Stimulated activated naive CD8-positive, alpha-beta T cell treated with anti-CD3 and anti-CD28 coated beads, Interleukin-15, amount 100 ng/mL, for 72 hours (primary cell): Measurements from ENCODE around the gene VEZF1.
"Not testable (repeated sequence)": the region's sequence is repeated elsewhere in the genome, so short reads cannot be mapped to it uniquely, and the experiment has no call there.

Experiments
- ATAC-seq: fragments of 150-1000 bp; cut with Tn5 transposase; 2 replicates; pipeline ENCODE4 v1.10.0; 2021; ENCODE audit warnings: mild to moderate bottlenecking, moderate library complexity
- DNase-seq, 2 donors: peaks; one replicate each; pipeline ENCODE4 v3.0.0; 2021 to 2022
- H3K27ac Mint-ChIP-seq, 2 donors: one replicate each; pipeline ENCODE4 v1.8.0; 2022; ENCODE audit warnings: mild to moderate bottlenecking in 2 of 2, mixed read lengths in 2 of 2, moderate library complexity in 2 of 2
- H3K27me3 Mint-ChIP-seq: one replicate; pipeline ENCODE4 v1.8.0; 2022; ENCODE audit warnings: mixed read lengths
- H3K4me1 Mint-ChIP-seq: one replicate; pipeline ENCODE4 v1.8.0; 2022; ENCODE audit warnings: mild to moderate bottlenecking, mixed read lengths
- H3K4me3 Mint-ChIP-seq, 2 donors: one replicate each; pipeline ENCODE4 v1.8.0; 2022; ENCODE audit warnings: mild to moderate bottlenecking in 2 of 2, mixed read lengths in 2 of 2, moderate library complexity in 1 of 2
- H3K9me3 Mint-ChIP-seq, 2 donors: one replicate each; pipeline ENCODE4 v1.8.0; 2022; ENCODE audit warnings: mixed read lengths in 2 of 2

Gene VEZF1

GRCh38 chr17:57966875-57967274 lies 21.2 kb downstream of the VEZF1 start:
- Mint-ChIP-seq H3K4me3 (no peak overlapping the region), H3K4me1 (no peaks in the 10 kb centered on the region), H3K9me3 (no peaks in the 10 kb centered on the region), H3K27me3 (peaks cover 8% of the 10 kb centered on the region), H3K27ac (no peak overlapping the region)
- no peak for DNase-seq
- no peak for ATAC-seq

GRCh38 chr17:57966246-57966645 lies 21.8 kb downstream of the VEZF1 start:
- Mint-ChIP-seq H3K4me1 (no peaks in the 10 kb centered on the region), H3K4me3 (no peak overlapping the region), H3K27ac (no peak overlapping the region), H3K27me3 (peaks cover 9% of the 10 kb centered on the region), H3K9me3 (no peaks in the 10 kb centered on the region)
- DNase-seq (no peak), ATAC-seq (no peak)

GRCh38 chr17:57965521-57966160 lies 22.4 kb downstream of the VEZF1 start:
- Mint-ChIP-seq H3K27ac (no peak overlapping the region), H3K27me3 (peaks cover 9% of the 10 kb centered on the region), H3K4me3 (no peak overlapping the region), H3K9me3 (no peaks in the 10 kb centered on the region), H3K4me1 (no peaks in the 10 kb centered on the region)
- DNase-seq (no peak), ATAC-seq (no peak)

- Mint-ChIP-seq H3K27ac (no peak overlapping the region), H3K4me1 (no peaks in the 10 kb centered on the region), H3K9me3 (no peaks in the 10 kb centered on the region), H3K4me3 (no peak overlapping the region), H3K27me3 (peaks cover 24% of the 10 kb centered on the region)
- DNase-seq (no peak), ATAC-seq (no peak)
These were observed 24.9 kb downstream of the VEZF1 start for GRCh38 chr17:57963149-57963511.

- Mint-ChIP-seq H3K4me1 (peaks cover 2% of the 10 kb centered on the region), H3K27ac (peak overlapping the region in 1 of 2 donors; percentile 3), H3K4me3 (no peak overlapping the region), H3K9me3 (no peaks in the 10 kb centered on the region), H3K27me3 (peaks cover 31% of the 10 kb centered on the region)
- DNase-seq, result no peak
- ATAC-seq, result no peak
These were observed 25.5 kb downstream of the VEZF1 start for GRCh38 chr17:57962279-57963148.

GRCh38 chr17:57959929-57960328 lies 28.1 kb downstream of the VEZF1 start:
- DNase-seq, result no peak
- Mint-ChIP-seq H3K27me3 (peaks cover 53% of the 10 kb centered on the region), H3K9me3 (no peaks in the 10 kb centered on the region), H3K4me3 (no peak overlapping the region), H3K27ac (no peak overlapping the region), H3K4me1 (peaks cover 23% of the 10 kb centered on the region)
- no peak for ATAC-seq

GRCh38 chr17:57958391-57958790 lies 29.7 kb downstream of the VEZF1 start:
- H3K9me3 Mint-ChIP-seq, DNase-seq, H3K4me3 Mint-ChIP-seq, H3K27ac Mint-ChIP-seq, ATAC-seq: not testable (repeated sequence)
- H3K4me1 Mint-ChIP-seq, result peaks cover 29% of the 10 kb centered on the region
- H3K27me3 Mint-ChIP-seq, result peaks cover 64% of the 10 kb centered on the region

- Mint-ChIP-seq H3K9me3 (no peaks in the 10 kb centered on the region), H3K4me1 (peaks cover 34% of the 10 kb centered on the region), H3K4me3 (no peak overlapping the region), H3K27me3 (peaks cover 69% of the 10 kb centered on the region), H3K27ac (no peak overlapping the region)
- DNase-seq (no peak), ATAC-seq (no peak)
These were observed 30.2 kb downstream of the VEZF1 start for GRCh38 chr17:57957886-57958285.

- Mint-ChIP-seq H3K27ac (no peak overlapping the region), H3K4me1 (peaks cover 40% of the 10 kb centered on the region), H3K27me3 (peaks cover 72% of the 10 kb centered on the region), H3K4me3 (no peak overlapping the region), H3K9me3 (no peaks in the 10 kb centered on the region)
- no peak for ATAC-seq
- no peak for DNase-seq
These were observed 30.8 kb downstream of the VEZF1 start for GRCh38 chr17:57957120-57957850.

GRCh38 chr17:57956291-57957119 lies 31.5 kb downstream of the VEZF1 start:
- Mint-ChIP-seq H3K4me1 (peaks cover 43% of the 10 kb centered on the region), H3K27ac (peak overlapping the region; percentile 42 to 44), H3K27me3 (peaks cover 68% of the 10 kb centered on the region), H3K4me3 (peak overlapping the region; percentile 69 to 72), H3K9me3 (no peaks in the 10 kb centered on the region)
- ATAC-seq, result peak; percentile 80
- peak; percentile 40 to 53 for DNase-seq

- Mint-ChIP-seq H3K9me3 (no peaks in the 10 kb centered on the region), H3K27ac (peak within 1 kb of the TSS in 1 of 2 donors; percentile 44), H3K4me1 (peaks cover 54% of the 10 kb centered on the region), H3K4me3 (peak within 1 kb of the TSS; percentile 69 to 73), H3K27me3 (peaks cover 68% of the 10 kb centered on the region)
- ATAC-seq (peak; percentile 78), DNase-seq (peak; percentile 58 to 60)
These were observed 32.7 kb downstream of the VEZF1 start, which contains the start of gene CUEDC1 for GRCh38 chr17:57955183-57955931. TSS of gene CUEDC1 (minus strand) at chr17:57955412. CDS start at chr17:57885564, 69,848 bp downstream.

GRCh38 chr17:57954397-57955182 lies 33.5 kb downstream of the VEZF1 start:
- Mint-ChIP-seq H3K4me3 (peak overlapping the region; percentile 64 to 73), H3K27ac (no peak overlapping the region), H3K9me3 (no peaks in the 10 kb centered on the region), H3K4me1 (peaks cover 59% of the 10 kb centered on the region), H3K27me3 (peaks cover 66% of the 10 kb centered on the region)
- DNase-seq, result no peak
- peak; percentile 20 for ATAC-seq

GRCh38 chr17:57953705-57954396 lies 34.2 kb downstream of the VEZF1 start:
- Mint-ChIP-seq H3K27me3 (peaks cover 59% of the 10 kb centered on the region), H3K4me1 (peaks cover 64% of the 10 kb centered on the region), H3K9me3 (no peaks in the 10 kb centered on the region), H3K27ac (no peak overlapping the region), H3K4me3 (peak overlapping the region; percentile 64 to 73)
- ATAC-seq (no peak), DNase-seq (no peak)
